Peyer's patch (tissue), 4 donors: ENCODE measurements around the gene EPO. TPM values are rescaled to one million over a fixed set of nuclear protein-coding genes. Genes with fewer than 3 reads are reported as not detected.
"Not testable (repeated sequence)": the region's sequence is repeated elsewhere in the genome, so short reads cannot be mapped to it uniquely, and the experiment has no call there.

ENCODE experiments used
- DNase-seq, 3 donors: peaks; one replicate each; pipeline ENCODE4 v3.0.0-alpha.2; 2017 to 2019
- H3K27ac ChIP-seq, 4 donors: fragments of 200-600 bp; sonication (generic); one replicate each; pipeline ENCODE4 v1.5.1; 2016 to 2019
- H3K27me3 ChIP-seq, 2 donors: fragments of 200-600 bp; sonication (generic); one replicate each; pipeline ENCODE4 v1.5.1; 2019
- H3K36me3 ChIP-seq, 3 donors: fragments of 200-600 bp; sonication (generic); one replicate each; pipeline ENCODE4 v1.5.1; 2016 to 2019
- H3K4me1 ChIP-seq, 4 donors: fragments of 200-600 bp; sonication (generic); one replicate each; pipeline ENCODE4 v1.5.1; 2016 to 2019
- H3K4me3 ChIP-seq, 4 donors: fragments of 200-600 bp; sonication (generic); 1 replicate in 3 of 4; 2 replicates in 1 of 4; pipeline ENCODE4 v1.5.1; 2016 to 2019; ENCODE audit warnings: mild to moderate bottlenecking in 1 of 4
- H3K9me3 ChIP-seq, 4 donors: fragments of 200-600 bp; sonication (generic); one replicate each; pipeline ENCODE4 v1.5.1; 2016 to 2019; ENCODE audit warnings: mild to moderate bottlenecking in 1 of 4
- CTCF ChIP-seq, 6 experiments: fragments of 450-650 bp in 4 of 6; fragments of 200-600 bp in 2 of 6; sonication (generic) in 1 of 6; IDR thresholded peaks; one replicate each; pipeline ENCODE4 v1.5.1; 2017 to 2019; ENCODE audit warnings: antibody characterized with exemption in 6 of 6, mild to moderate bottlenecking in 3 of 6, moderate library complexity in 1 of 6
- POLR2A ChIP-seq, 2 donors: fragments of 450-650 bp; IDR thresholded peaks; one replicate each; pipeline ENCODE4 v1.5.1; 2017; ENCODE audit warnings: antibody characterized with exemption in 2 of 2, mild to moderate bottlenecking in 2 of 2, moderate library complexity in 2 of 2
- total RNA-seq, 4 donors: library from RNA; depleted of rRNA; stranded (reverse); fragments of >200 nt; gene quantifications; one replicate each; pipeline ENCODE4 v1.1.0, GENCODE V29; 2016

EPO gene
- total RNA-seq, 4 donors from 2014 or later: not detected

- Histone ChIP-seq H3K4me3 (no peak overlapping the region), H3K4me1 (peaks cover 0 to 19% (median 0%) of the 10 kb centered on the region in 4 donors), H3K27ac (no peak overlapping the region), H3K36me3 (no peaks in the 10 kb centered on the region), H3K27me3 (peaks cover 0 to 16% of the 10 kb centered on the region in 2 donors), H3K9me3 (no peaks in the 10 kb centered on the region)
- no peak for DNase-seq
- no peak for TF ChIP-seq POLR2A (IDR thresholded peaks at IDR 0.05)
These were observed 2.4 kb downstream of the EPO start for GRCh38 chr7:100722480-100723212.

GRCh38 chr7:100723732-100724275, 3.5 kb downstream of the EPO start:
- H3K36me3 ChIP-seq: no peaks in the 10 kb centered on the region
- peaks cover 0 to 19% (median 0%) of the 10 kb centered on the region in 4 donors for H3K4me1 ChIP-seq
- no peaks in the 10 kb centered on the region for H3K9me3 ChIP-seq
- no peak overlapping the region for H3K4me3 ChIP-seq
- H3K27ac ChIP-seq: no peak overlapping the region
- peaks cover 0 to 16% of the 10 kb centered on the region in 2 donors for H3K27me3 ChIP-seq
- DNase-seq: no peak
- no peak for TF ChIP-seq CTCF (IDR thresholded peaks at IDR 0.05)
- TF ChIP-seq POLR2A (IDR thresholded peaks at IDR 0.05): no peak

GRCh38 chr7:100724364-100724763, 4.1 kb downstream of the EPO start:
- not testable (repeated sequence) for H3K9me3 ChIP-seq, H3K36me3 ChIP-seq, H3K27ac ChIP-seq, DNase-seq, H3K4me3 ChIP-seq
- Histone ChIP-seq H3K27me3 (peaks cover 0 to 16% of the 10 kb centered on the region in 2 donors), H3K4me1 (peaks cover 0 to 19% (median 0%) of the 10 kb centered on the region in 4 donors)

- Histone ChIP-seq H3K36me3 (no peaks in the 10 kb centered on the region), H3K27me3 (no peaks in the 10 kb centered on the region), H3K4me3 (no peak overlapping the region), H3K27ac (peak overlapping the region in 1 of 4 donors; percentile 19), H3K9me3 (no peaks in the 10 kb centered on the region), H3K4me1 (peaks cover 0 to 7% (median 0%) of the 10 kb centered on the region in 4 donors)
- no peak for DNase-seq
- TF ChIP-seq POLR2A (IDR thresholded peaks at IDR 0.05) (no peak), CTCF (IDR thresholded peaks at IDR 0.05) (no peak)
These were observed 6.9 kb downstream of the EPO start for GRCh38 chr7:100726996-100727761.

- Histone ChIP-seq H3K27ac (no peak overlapping the region), H3K27me3 (no peaks in the 10 kb centered on the region), H3K9me3 (no peaks in the 10 kb centered on the region), H3K4me3 (no peak overlapping the region), H3K4me1 (peaks cover 0 to 7% (median 0%) of the 10 kb centered on the region in 4 donors), H3K36me3 (no peaks in the 10 kb centered on the region)
- no peak for DNase-seq
- TF ChIP-seq POLR2A (IDR thresholded peaks at IDR 0.05): no peak
These were observed 7.9 kb downstream of the EPO start for GRCh38 chr7:100728196-100728595.

- DNase-seq: no peak
- Histone ChIP-seq H3K27ac (no peak overlapping the region), H3K9me3 (no peaks in the 10 kb centered on the region), H3K27me3 (no peaks in the 10 kb centered on the region), H3K36me3 (no peaks in the 10 kb centered on the region), H3K4me1 (peaks cover 0 to 3% (median 0%) of the 10 kb centered on the region in 4 donors), H3K4me3 (no peak overlapping the region)
- TF ChIP-seq CTCF (IDR thresholded peaks at IDR 0.05) (no peak), POLR2A (IDR thresholded peaks at IDR 0.05) (no peak)
These were observed 10.0 kb downstream of the EPO start for GRCh38 chr7:100730136-100730800.
